Right cardiac atrium (tissue), 5 donors: Measurements from ENCODE around the gene ORC5. TPM values are rescaled to one million over a fixed set of nuclear protein-coding genes. Genes with fewer than 3 reads are reported as not detected.
A peak's percentile ranks its signal among the peaks of the same experiment; 100 is the strongest.

Experiments used
- ATAC-seq, 2 donors: fragments of 200-7000 bp; cut with Tn5 transposase; one replicate each; pipeline versions ENCODE4 v1.8.0 to v1.9.1; 2020; ENCODE audit warnings: moderate library complexity in 2 of 2, mild to moderate bottlenecking in 1 of 2
- DNase-seq, 3 donors: peaks; one replicate each; pipeline ENCODE4 v3.0.0-alpha.2; 2020
- H3K27ac ChIP-seq: one replicate; pipeline ENCODE4 v1.5.1; 2013; ENCODE audit warnings: mild to moderate bottlenecking, low read length, control low read depth, moderate library complexity
- H3K27me3 ChIP-seq: one replicate; pipeline ENCODE4 v1.6.1; 2013; ENCODE audit not compliant: control insufficient read depth, insufficient read depth
- H3K4me1 ChIP-seq: one replicate; pipeline ENCODE4 v1.6.1; 2013; ENCODE audit warnings: low read length; ENCODE audit not compliant: control insufficient read depth, insufficient read depth
- H3K4me3 ChIP-seq: one replicate; pipeline ENCODE4 v1.5.1; 2013; ENCODE audit warnings: low read length, control low read depth
- H3K9me3 ChIP-seq: one replicate; pipeline ENCODE4 v1.6.1; 2013; ENCODE audit warnings: low read length; ENCODE audit not compliant: control insufficient read depth
- WGBS: extraction: QIAGEN DNeasy Blood & Tissue Kit; methylation state at CpG from one replicate; pipeline ENCODE4 v1.1.7; 2013; 5-methylcytosine and 5-hydroxymethylcytosine counted together
- intact Hi-C, 4 donors: fragments of 100-400 bp; cut with DNase I; formaldehyde crosslinking; loops; one replicate each; pipeline versions ENCODE4 v1.11.0 to v1.14.0; 2022 to 2023
- polyA plus RNA-seq: library from polyadenylated mRNA; stranded (reverse); fragments of 200-250 nt; gene quantifications from one replicate; pipeline ENCODE4 v1.2.3, GENCODE V29; 2013
- total RNA-seq, 4 donors: library from RNA; stranded (reverse); fragmentation: NEBNext Ultra II Directional; extraction: Animal tissue kit (Norgen Biotek cat#: 25700); gene quantifications; one replicate each; pipeline ENCODE4 v1.2.1, GENCODE V29; 2021
- donor health status: healthy with polysubstance abuse.
- donor health status: DM: no; HTN: yes; CAD: no.
- donor health status: DM: no; HTN: no; CAD: no.
- donor health status: DM: no; HTN: yes; CAD: no; lungs with severe emphysema.
- donor health status: DM: yes; HTN: yes; CAD: no.

Gene ORC5
- total and polyA plus RNA-seq, 5 donors: 4.9 to 9.7 (median 9.3) TPM

DNA sequence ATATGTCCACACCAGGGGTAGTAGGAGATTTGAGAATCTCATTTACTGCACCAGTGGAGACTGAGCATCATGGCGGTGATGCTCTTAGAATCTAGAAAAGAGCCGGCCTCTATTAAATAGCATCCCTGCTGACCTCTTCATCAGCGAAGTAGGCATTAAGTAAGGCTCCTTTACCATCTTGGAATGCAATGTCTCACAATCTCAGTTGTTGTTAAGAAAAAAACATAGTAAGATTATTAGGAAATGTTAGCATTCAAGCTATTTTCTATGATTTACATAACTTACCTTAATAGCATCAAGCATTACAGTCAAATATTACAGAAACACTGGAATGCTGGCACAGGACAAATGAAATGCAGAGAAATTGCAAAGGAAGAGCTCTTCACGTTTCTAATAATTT is 54.5 kb downstream of the ORC5 start:
- H3K27me3 ChIP-seq: no peaks in the 10 kb centered on the region
- no peak overlapping the region for H3K4me3 ChIP-seq
- intact Hi-C loops: loop anchor here in 1 of 4 donors (10.0 kb wide), 1 partner anchor 578 kb away; no protein-coding TSS in a partner anchor
- H3K27ac ChIP-seq: no peak overlapping the region
- no peaks in the 10 kb centered on the region for H3K4me1 ChIP-seq
- 79% methylated on average over 4 of the region's 4 CpGs for WGBS
- DNase-seq (no peak), ATAC-seq (no peak)
- H3K9me3 ChIP-seq: no peaks in the 10 kb centered on the region

DNA sequence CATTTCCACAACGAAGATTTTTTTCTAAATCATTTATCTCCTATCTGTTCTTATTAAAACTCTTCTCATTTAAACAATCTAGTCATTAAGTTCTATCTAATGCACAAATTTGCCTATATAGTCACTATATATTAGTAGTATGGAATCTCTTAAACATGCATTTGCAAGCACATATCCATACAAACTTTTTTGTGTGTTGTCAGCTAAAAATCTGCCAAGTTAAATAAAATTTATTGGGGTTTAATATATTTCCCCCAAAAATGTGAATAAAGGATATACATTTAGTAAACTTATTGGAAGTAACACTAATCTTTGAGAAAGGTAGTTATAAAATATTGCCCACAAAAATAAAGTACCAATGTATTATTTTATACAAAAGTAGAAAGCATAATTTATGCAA is 55.3 kb downstream of the ORC5 start:
- Histone ChIP-seq H3K27me3 (no peaks in the 10 kb centered on the region), H3K9me3 (no peaks in the 10 kb centered on the region), H3K4me3 (no peak overlapping the region), H3K4me1 (no peaks in the 10 kb centered on the region), H3K27ac (no peak overlapping the region)
- intact Hi-C loops: loop anchor here in 1 of 4 donors (10.0 kb wide), 1 partner anchor 578 kb away; no protein-coding TSS in a partner anchor
- ATAC-seq (no peak), DNase-seq (no peak)
- WGBS: 83% methylated on average over 1 of the region's 1 CpG

- 88% methylated on average over 1 of the region's 1 CpG for WGBS
These were observed 57.3 kb downstream of the ORC5 start for GRCh38 chr7:104150470-104150869.

DNA sequence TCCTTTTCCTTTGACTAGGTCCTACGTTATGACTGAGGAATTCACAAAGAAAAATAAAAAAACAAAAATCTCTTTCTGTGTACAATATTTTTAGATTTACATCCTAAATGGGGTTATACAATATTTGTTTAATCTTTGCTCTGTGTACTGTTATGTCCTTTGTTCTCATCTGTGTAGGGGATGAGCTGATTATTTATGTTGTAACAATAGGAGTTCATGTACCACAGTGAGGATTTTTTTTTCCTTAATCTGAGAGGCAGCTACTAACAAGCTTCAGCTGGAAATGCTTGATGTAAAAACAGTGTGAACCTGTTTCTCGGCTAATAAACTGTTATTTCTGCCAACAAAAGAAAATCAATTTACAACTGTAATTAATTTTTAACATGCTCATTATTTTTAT is 58.0 kb downstream of the ORC5 start:
- H3K27ac ChIP-seq: no peak overlapping the region
- ATAC-seq: no peak
- 86% methylated on average over 2 of the region's 2 CpGs for WGBS
- H3K9me3 ChIP-seq: no peaks in the 10 kb centered on the region
- H3K4me1 ChIP-seq: no peaks in the 10 kb centered on the region
- no peak overlapping the region for H3K4me3 ChIP-seq
- intact Hi-C loops: loop anchor here in 2 of 4 donors (5.0 to 10.0 kb wide), 2 partner anchors 575 to 578 kb away; no protein-coding TSS in a partner anchor
- DNase-seq: no peak
- H3K27me3 ChIP-seq: no peaks in the 10 kb centered on the region

More at GRCh38 chr7:104150470-104150869, 57.3 kb downstream of the ORC5 start:
- no peaks in the 10 kb centered on the region for H3K4me1 ChIP-seq
- intact Hi-C loops: loop anchor here in 1 of 4 donors (10.0 kb wide), 1 partner anchor 576 kb away; no protein-coding TSS in a partner anchor
- no peaks in the 10 kb centered on the region for H3K9me3 ChIP-seq
- no peaks in the 10 kb centered on the region for H3K27me3 ChIP-seq
- H3K4me3 ChIP-seq: no peak overlapping the region
- DNase-seq: no peak
- no peak for ATAC-seq
- no peak overlapping the region for H3K27ac ChIP-seq

DNA sequence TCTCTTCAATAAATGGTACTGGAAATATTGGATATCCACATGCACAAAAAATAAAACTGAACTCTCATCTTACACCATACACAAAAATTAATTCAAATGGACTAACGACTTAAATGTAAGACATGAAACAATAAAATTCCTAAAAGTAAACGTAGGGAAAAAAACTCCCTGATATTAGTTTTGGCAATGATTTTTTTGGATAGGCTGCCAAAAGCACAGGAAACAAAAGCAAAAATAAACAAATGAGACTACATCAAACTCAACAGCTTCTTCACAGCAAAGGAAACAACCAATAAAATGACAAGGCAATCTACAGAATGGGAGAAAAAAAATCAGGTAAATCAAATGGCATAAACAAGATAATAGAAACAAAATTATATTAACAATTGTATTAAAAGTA is 65.7 kb downstream of the ORC5 start:
- Histone ChIP-seq H3K4me1 (no peaks in the 10 kb centered on the region), H3K9me3 (no peaks in the 10 kb centered on the region), H3K27me3 (no peaks in the 10 kb centered on the region), H3K4me3 (no peak overlapping the region), H3K27ac (no peak overlapping the region)
- DNase-seq (no peak), ATAC-seq (no peak)
- intact Hi-C loops: no loop called here
- WGBS: 40% methylated on average over 2 of the region's 2 CpGs

GRCh38 chr7:104137971-104138370 is 69.8 kb downstream of the ORC5 start:
- no peak overlapping the region for H3K4me3 ChIP-seq
- no peaks in the 10 kb centered on the region for H3K27me3 ChIP-seq
- ATAC-seq (no peak), DNase-seq (no peak)
- no peak overlapping the region for H3K27ac ChIP-seq
- H3K4me1 ChIP-seq: no peaks in the 10 kb centered on the region
- H3K9me3 ChIP-seq: no peaks in the 10 kb centered on the region
- intact Hi-C loops: no loop called here
- 89% methylated on average over 7 of the region's 7 CpGs for WGBS

DNA sequence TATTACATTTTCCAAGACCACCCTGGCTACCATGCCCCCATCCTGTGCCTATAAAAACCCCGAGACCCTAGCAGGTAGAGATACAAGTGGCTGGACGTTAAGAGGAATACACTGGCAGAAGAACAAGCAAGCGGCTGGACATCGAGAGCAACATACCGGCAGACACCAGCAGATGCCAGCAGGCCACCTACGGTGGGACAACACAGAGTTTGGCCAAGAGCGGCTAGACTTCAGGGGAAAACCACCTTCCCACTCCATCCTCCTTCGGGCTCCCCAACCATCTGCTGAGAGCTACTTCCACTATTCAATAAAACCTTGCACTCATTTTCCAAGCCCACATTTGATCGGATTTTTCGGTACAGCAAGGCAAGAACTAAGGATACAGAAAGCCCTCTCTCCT is 70.3 kb downstream of the ORC5 start:
- Histone ChIP-seq H3K9me3 (no peaks in the 10 kb centered on the region), H3K27me3 (no peaks in the 10 kb centered on the region), H3K4me3 (no peak overlapping the region), H3K27ac (no peak overlapping the region), H3K4me1 (no peaks in the 10 kb centered on the region)
- 96% methylated on average over 10 of the region's 10 CpGs for WGBS
- ATAC-seq (no peak), DNase-seq (no peak)
- intact Hi-C loops: no loop called here

DNA sequence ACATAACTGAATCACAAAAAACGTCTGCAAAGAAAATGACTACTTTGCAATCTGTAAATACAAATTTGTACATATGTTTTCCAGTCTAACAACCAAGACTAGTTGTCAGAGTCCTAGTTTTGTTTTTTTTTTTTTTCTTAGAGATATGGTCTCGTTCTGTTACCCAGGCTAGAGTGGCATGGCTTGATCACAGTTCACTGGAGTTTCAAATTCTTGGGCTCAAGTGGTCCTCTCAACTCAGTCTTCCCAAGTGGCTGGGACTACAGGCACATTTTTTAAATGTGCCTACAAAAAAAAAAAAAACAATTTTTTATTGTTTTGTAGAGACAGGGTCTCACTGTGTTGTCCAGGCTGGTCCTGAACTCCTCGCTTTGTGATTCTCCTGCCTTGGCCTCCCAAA is 70.8 kb downstream of the ORC5 start:
- Histone ChIP-seq H3K9me3 (no peaks in the 10 kb centered on the region), H3K4me3 (no peak overlapping the region), H3K27ac (no peak overlapping the region), H3K4me1 (no peaks in the 10 kb centered on the region), H3K27me3 (no peaks in the 10 kb centered on the region)
- 71% methylated on average over 3 of the region's 3 CpGs for WGBS
- intact Hi-C loops: no loop called here
- ATAC-seq: no peak
- DNase-seq: no peak

- intact Hi-C loops: no loop called here
- no peak for DNase-seq
- WGBS: 63% methylated on average over 2 of the region's 2 CpGs
- ATAC-seq: no peak
- H3K27ac ChIP-seq: no peak overlapping the region
- no peaks in the 10 kb centered on the region for H3K4me1 ChIP-seq
- no peaks in the 10 kb centered on the region for H3K9me3 ChIP-seq
- no peaks in the 10 kb centered on the region for H3K27me3 ChIP-seq
- no peak overlapping the region for H3K4me3 ChIP-seq
These were observed 71.3 kb downstream of the ORC5 start for GRCh38 chr7:104136561-104136960.

DNA sequence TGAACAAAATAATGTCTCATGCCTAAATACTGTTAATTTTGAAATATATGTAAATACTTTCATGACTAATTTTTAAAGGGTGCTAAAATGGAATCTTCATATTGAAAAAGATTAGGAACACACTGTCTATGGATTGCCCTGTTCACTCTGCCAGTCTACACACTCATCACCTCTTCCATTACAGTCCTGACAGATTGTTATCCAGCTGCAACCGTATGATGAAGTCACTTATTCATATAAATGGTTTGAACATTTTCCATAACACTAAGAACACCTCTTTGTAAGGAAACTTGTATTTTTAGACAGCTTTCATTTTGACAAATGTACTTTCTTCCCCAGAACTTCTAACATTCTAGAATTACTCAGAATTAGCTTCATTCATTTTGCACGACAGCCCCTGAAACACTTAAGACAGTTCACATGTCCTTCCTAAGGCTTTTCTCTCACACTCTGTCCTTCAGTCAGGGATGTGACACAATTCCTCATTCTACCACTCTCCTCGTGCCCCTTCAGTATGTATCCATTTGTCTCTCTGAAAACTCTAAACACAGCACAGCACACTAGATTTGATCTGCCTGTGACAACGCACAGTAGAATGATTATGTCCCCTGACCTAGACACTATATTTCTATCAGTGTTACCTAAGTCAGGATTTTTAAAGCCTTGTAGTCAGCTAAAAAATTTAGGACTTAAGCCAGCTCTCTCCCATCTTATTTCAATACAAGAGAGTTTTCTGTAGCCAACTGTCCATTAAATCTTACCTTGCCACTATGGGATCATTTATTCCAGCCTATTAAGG is 71.9 kb downstream of the ORC5 start:
- intact Hi-C loops: no loop called here
- Histone ChIP-seq H3K4me3 (no peak overlapping the region), H3K9me3 (no peaks in the 10 kb centered on the region), H3K27me3 (no peaks in the 10 kb centered on the region), H3K4me1 (no peaks in the 10 kb centered on the region), H3K27ac (no peak overlapping the region)
- 47% methylated on average over 4 of the region's 4 CpGs for WGBS
- no peak for ATAC-seq
- no peak for DNase-seq

- Histone ChIP-seq H3K27me3 (no peaks in the 10 kb centered on the region), H3K4me1 (no peaks in the 10 kb centered on the region), H3K4me3 (no peak overlapping the region), H3K9me3 (no peaks in the 10 kb centered on the region), H3K27ac (no peak overlapping the region)
- DNase-seq: no peak
- intact Hi-C loops: no loop called here
- ATAC-seq: peak in 1 of 2 donors; percentile 51
These were observed 74.6 kb downstream of the ORC5 start for GRCh38 chr7:104133238-104133637.
